ENCODE measurements around the gene ZDHHC20.
A peak's percentile ranks its signal among the peaks of the same experiment; 100 is the strongest.

The ZDHHC20 gene

GRCh38 chr13:21360463-21360862 is 98.6 kb downstream of the ZDHHC20 start:
- DNase-seq: no peak

DNA sequence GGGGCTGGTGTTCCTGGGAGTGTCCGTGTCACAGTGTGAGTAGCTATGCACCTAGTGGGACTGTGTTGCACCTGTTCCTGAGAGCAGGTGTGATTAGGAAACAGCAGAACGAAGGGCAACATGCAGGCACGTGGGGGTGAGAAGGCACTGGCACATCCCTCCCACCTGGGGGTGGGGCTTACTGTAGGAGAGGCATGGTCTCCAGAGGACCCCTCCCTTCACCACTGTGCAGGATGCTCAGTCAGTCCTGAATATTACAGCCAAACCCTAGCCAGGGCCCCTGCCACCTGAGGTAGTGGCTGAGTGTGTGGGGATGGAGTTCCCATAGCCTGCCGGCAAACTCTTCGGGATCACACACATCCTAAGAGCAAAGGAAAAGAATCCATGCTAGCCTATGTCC is 99.2 kb downstream of the ZDHHC20 start:
- DNase-seq: no peak

- DNase-seq: no peak
These were observed 103.8 kb downstream of the ZDHHC20 start for GRCh38 chr13:21355304-21355703.

GRCh38 chr13:21354721-21355120 is 104.4 kb downstream of the ZDHHC20 start:
- no peak for DNase-seq

DNA sequence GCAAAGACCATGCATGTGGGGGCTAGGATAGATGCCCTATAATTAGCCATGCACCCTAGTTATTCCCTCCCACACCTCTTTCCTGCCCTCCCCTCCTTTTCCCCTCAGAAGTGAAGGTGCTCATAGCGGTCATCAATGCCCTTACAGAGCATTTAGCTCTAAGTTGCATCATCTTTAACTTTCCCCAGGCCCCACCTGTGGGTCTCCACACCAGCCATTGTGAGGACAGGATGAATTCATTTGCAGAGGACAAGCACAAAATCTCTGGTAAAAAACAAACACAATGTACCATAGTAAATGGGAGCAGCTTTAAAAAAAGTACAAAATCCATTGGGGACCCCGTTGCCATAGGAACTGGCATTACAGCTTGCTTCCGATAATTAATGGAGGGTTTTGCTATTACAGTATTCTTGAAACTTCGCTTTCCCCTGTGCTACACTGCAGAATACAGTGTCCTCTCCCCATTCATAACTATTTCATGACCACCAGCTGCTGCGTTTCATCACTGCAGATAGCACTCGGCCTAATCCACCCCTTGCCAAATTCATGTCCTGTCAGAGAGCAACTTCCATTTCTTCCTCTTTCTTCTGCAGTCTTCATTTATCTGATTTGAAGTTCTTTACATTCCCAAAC is 110.5 kb downstream of the ZDHHC20 start:
- DNase-seq: no peak

GRCh38 chr13:21347753-21348318 is 111.3 kb downstream of the ZDHHC20 start:
- no peak for DNase-seq

DNA sequence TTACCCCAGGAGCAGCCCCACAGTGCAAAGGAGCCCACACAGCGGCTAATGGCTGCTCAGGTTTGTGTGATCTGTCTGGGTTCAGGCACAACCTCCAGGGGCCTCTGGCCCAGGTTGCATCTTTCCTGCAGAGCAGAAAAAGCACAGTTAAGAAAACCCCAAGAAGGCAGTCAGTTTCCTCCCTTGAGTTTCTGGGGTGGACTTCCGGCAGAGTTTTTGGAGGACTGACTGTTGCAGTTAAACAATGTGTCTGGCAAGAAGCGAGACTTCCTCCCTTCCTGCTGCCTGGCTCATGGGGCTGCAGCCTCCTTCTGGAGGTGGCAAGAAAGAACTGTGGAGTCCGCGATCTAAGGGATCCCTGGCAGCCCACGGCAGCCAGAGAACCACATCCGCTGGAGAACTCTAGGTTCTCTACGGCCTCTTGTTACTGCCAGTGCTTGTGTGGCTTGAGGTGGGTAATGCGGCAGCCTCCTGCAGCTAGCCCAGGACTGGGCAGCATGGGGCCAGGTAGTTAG is 114.4 kb downstream of the ZDHHC20 start:
- peak; percentile 29 for DNase-seq

GRCh38 chr13:21343659-21344058 is 115.4 kb downstream of the ZDHHC20 start:
- DNase-seq: no peak

- DNase-seq: no peak
These were observed 116.2 kb downstream of the ZDHHC20 start for GRCh38 chr13:21342699-21343442.

- no peak for DNase-seq
These were observed 117.3 kb downstream of the ZDHHC20 start for GRCh38 chr13:21341637-21342422.

- no peak for DNase-seq
These were observed 120.3 kb downstream of the ZDHHC20 start for GRCh38 chr13:21338639-21339278.

- no peak for DNase-seq
These were observed 120.9 kb downstream of the ZDHHC20 start for GRCh38 chr13:21338156-21338555.

- no peak for DNase-seq
These were observed 122.3 kb downstream of the ZDHHC20 start for GRCh38 chr13:21336609-21337349.

- DNase-seq: no peak
These were observed 125.9 kb downstream of the ZDHHC20 start for GRCh38 chr13:21333186-21333585.

GRCh38 chr13:21330126-21330861 is 128.8 kb downstream of the ZDHHC20 start:
- DNase-seq: no peak

DNA sequence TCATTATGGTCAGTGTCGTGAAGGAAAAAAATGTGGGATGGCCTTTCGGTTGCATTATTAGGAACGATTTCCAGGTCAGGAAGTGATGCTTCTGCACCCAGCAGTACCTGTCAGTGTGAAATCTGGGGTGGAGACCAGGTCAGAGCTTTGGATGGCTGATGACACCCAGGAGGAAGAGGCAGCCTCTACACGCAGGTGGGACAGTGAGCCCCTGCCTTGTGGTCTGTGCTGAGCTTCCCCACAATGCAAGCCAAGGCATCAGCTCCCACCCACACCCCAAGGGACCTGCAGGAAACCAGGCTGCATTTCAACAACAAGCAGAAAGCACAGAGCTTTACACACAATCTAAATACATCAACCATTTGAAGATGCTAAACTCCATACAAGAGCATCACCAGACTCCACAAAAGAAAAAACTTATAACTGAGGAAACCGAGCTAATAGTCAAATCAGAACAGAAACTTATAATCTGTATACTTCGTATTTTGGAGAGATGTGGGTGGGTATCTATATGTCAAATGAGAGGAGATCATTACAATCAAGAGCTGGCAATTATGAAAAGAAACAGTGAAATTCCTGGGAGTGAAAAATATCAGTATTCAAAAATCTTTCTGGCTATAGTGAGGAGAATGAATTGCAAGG is 130.1 kb downstream of the ZDHHC20 start:
- DNase-seq: no peak

- DNase-seq: no peak
These were observed 130.9 kb downstream of the ZDHHC20 start for GRCh38 chr13:21328201-21328600.

DNA sequence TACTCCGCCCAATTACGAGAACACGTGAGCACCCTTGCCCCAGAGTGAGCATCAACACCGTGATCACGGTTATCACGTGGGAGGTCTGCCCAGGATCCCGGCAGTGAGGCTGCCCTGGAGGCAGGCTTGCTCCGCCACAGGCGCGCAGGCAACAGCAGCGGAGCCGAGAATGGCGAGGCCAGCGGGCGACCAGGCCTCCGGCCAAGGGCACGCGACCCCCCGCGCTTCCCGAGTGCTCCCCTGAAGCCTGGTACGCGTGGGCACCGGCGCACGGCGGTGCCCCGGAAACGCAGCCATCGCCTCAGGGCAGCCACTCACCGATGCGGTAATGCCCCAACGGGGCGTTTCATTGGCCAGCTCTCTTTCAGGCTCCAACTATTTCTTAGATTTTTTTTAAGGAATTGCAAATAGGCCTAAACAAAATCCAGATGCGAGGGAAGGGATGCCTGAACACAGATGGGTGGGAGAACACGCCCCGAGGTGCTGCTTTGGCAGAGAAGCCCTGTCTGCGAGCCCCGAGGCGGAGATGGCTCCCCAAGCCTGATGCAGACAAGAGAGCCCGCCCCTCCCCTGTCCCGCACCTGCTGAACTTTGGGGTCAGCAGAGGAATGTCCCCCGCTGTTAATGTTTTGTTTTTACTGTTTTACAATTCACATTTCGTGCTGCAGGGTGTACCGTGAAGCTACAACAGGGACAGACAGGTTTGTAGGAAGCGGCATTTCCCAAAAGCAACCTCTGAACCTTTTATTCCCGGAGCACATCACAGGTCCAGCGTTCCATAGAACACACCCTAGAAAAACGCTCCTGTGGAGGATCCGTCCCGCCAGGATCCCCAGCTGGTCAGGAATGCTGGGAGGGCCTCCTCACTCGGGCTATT is 132.7 kb downstream of the ZDHHC20 start:
- peak; percentile 9 for DNase-seq

GRCh38 chr13:21324803-21325202 is 134.3 kb downstream of the ZDHHC20 start:
- DNase-seq: peak; percentile 90

DNA sequence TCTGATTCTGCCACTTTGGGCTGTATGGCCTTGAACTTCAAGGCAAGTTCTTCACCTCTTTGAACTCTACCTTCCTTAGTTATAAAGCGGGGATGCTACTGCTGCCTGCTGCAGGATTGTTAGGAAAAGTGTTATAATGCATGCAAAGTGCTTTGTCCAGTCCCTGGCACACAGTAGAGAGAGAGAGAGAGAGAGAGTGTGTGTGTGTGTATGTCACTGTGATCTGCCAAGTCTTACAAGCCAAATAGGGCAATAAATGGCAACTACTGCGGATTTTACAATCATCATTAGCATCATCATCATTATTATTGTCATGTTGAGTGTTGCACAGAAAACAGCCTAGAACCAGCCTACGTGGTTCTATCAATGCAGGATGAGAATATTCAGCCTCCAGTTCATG is 136.1 kb downstream of the ZDHHC20 start:
- no peak for DNase-seq
